G401 (cell line): ENCODE results near the gene C3orf62. TPM values are rescaled to one million over a fixed set of nuclear protein-coding genes. Genes with fewer than 3 reads are reported as not detected.

Source experiments
- DNase-seq: peaks from one replicate; pipeline ENCODE4 v3.0.0-alpha.2; 2015; ENCODE audit warnings: low spot score
- in situ Hi-C: cut with HindIII; loops from 2 replicates; pipeline ENCODE4 v1.10.0; 2016; ENCODE audit warnings: low sequenced_read_pairs, mixed read lengths
- total RNA-seq: library from RNA; depleted of rRNA; stranded (reverse); fragments of >200 nt; shearing (Covaris generic); gene quantifications from 2 replicates; pipeline ENCODE4 v1.2.3, GENCODE V29; 2014; rRNA removed

C3orf62 gene
- 0.31 and 1.7 TPM in 2 replicates for total RNA-seq

DNA sequence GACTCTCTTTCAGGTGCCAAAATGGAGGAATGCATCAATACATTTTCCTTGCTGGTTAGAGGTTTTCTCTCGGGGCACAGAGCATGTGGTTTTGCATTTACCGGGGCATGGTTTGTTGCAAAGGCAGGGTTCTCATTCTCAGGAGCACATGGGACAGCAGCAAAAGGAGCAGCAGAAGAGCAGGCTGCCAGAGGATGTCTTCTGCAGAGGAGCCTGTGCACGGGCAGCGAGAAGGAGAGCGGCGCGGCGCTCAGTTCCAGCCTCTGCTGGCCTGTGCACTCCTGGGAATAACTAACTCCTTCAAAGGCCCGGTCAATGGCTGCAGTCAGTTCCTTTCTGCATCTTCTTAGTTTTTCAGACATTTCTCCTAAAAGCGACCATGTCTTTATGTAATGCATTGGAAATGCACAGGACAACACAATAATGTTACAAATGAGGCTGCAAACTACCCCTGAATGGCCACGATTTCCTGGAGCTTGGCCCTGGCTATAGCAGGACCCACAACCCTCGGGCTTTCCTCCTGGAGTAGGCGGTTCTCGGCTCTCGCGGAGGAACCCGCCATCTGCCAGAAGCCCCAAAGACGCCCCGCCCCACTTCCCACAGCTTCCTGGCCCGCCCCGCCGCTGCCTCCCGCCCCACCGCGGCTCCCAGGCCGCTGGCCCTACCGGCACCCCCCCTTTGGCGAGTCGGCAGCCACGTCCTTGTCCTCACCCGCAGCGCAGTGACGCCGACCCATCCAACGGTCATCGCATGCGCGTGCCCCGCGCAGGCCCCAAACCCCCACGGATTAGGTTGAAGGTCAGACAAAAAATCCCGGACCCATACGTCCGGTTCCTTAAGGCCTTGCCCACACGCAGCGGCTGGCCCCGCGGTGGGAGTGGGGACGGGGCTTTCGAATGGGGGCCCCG lies at the start of gene C3orf62:
Gene C3orf62 (minus strand): TSS at position 758 of the 908 bp plus-strand sequence. CDS start 360 bp downstream, at position 398.
- peak; percentile 84 for DNase-seq
- in situ Hi-C loops, result no loop called here

DNA sequence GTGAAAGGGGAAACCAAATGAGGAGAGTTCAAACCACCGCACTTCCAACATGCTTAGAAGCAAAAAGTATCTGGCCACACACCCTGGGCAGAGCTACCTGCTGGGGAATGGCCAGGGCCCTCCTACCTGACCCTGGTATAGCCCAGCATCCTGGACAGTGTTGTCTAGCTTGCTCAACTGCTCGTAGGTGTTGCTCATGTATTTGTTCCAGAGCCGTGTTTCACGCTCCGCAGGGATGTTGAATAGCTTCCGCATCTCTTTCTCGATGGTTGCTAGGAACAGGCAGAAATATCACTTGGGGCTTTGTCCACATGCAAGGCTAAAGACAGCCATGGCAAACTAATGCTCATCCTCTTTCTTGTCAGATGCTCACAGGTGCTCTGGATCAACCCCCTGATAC lies 47.7 kb upstream of the C3orf62 start:
- in situ Hi-C loops, result loop anchor here (10.0 kb wide), 1 partner anchor 180 kb away; no protein-coding TSS in a partner anchor

DNA sequence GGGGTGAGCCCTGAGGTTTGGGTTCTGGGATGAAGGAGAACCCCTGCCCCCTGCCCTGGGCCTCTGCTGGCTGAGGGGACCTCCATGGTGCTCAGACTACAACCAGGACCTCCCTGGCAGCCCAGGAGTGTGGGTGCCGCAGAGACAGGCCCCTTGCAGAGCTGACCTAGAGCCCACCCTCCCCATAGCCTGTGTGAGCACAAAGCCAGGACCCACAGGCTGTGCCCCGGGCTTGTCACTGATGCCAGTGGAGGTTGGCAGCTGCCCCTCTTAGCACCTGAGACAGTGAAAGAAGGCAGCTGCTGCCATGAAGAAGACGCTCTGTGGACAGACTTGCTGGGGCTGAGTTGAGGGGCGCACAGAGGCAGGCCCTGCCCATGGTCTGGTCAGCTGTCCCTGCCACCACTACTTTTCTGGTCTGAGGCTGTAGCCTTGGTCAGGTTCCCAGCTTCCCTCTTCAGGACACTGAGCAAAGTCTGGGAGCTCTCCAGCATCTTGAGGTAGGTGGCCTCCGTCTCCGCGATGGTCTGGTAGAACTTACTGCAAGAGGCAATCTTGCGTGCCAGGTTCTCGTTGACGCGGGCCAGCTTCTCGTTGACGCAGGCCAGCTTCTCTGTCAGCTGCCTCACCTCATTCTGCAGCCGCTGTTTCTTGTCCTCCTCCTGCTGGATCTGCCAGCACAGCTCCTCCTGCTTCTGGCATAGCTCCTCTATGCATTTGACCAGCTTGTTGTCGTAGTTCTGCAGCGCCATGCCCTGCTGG lies 39.8 kb upstream of the C3orf62 start:
- DNase-seq, result no peak
- in situ Hi-C loops, result no loop called here

More for the DNA sequence above, 47.7 kb upstream of the C3orf62 start:
- no peak for DNase-seq

DNA sequence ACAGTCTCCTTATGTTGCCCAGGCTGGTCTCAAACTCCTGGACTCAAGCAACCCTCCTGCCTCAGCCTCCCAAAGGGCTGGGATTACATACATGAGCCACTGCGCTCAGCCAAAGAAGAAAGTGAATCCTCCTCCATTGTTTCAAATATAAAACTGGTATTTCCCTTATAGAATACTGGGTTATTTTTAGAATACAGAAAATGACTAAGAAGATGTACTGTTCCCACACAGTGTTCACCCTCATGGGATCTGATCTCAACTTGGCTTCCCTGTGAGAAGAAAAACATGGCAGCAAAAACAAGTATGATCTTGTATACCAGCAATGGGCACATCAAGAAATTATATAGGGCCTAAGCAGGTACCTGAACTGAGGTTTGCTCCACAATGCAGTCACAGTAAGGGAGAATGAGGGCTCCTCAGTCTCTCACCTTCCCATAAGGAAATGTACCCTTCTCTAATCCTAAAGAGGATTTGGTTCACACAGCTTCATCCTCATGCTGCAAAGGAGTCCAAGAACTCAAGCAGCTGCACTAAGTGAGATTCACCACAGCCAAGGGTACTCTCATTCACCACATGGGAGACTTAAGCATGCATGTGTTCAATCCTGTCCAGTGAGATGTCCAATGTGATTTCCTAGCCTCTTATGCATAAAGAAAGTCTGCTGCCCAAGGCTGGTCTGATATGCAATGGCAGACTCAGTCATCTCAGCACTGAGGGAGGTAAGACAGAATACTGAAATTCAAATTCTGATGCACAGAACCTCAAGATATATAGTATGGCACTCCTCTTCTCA lies 37.1 kb upstream of the C3orf62 start:
- no peak for DNase-seq
- in situ Hi-C loops, result no loop called here

DNA sequence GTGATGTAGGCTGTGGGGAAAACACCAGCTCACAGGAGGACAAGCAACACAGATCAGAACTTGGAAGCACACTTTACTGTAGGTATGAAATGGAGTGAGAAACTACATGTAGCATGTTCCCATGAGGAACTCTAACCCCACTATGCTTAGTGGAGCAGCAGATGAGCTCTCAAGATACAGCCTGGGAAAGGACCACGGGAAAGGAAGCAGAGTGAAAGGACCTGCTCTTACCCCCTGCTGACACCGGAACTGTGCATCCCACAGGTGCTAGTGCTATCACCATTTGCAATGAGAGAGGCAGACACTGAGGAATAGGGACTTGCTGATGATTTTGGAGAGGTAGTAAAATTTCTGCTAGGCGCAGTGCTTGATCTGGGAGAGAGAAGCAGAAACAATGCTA lies 34.3 kb upstream of the C3orf62 start:
- in situ Hi-C loops, result no loop called here
- DNase-seq, result no peak

DNA sequence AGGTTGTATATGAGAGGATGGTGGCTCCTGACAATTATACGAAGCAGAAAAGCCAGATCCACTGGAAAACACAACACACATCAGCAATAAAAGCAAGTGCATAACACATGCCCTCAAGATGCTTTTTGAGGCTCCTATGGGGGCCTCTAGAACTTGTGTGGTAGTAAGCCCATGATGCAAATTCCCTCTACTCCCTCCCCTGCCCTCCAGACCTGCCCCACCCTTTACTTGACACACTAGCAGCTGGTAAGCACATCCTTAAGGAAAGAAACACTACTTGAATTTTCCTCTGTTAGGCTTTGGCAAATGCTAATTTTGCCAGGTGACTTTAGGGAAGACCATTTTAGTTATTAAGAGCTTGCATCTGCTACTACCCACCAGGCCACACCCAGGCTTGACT lies 33.6 kb upstream of the C3orf62 start:
- DNase-seq, result no peak
- in situ Hi-C loops, result no loop called here

DNA sequence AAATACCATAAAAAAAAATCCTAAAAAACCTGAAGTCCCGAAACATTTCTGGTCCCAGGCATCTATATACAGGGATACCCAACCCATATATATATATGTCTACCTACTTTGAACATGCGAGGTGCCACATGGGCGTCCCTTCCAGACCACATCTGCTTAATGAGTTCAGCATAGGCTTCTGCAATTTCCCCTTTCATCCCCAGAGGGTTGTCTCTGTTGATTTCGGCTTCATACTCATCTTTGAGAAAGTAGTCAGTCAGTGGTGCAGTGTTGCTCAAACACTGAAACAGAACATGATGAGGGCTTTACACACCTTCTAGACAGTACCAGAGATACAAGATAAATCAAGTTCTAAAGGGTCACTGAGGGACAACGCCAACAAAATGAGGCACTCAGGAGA lies 28.6 kb upstream of the C3orf62 start:
- DNase-seq, result no peak
- in situ Hi-C loops, result no loop called here

DNA sequence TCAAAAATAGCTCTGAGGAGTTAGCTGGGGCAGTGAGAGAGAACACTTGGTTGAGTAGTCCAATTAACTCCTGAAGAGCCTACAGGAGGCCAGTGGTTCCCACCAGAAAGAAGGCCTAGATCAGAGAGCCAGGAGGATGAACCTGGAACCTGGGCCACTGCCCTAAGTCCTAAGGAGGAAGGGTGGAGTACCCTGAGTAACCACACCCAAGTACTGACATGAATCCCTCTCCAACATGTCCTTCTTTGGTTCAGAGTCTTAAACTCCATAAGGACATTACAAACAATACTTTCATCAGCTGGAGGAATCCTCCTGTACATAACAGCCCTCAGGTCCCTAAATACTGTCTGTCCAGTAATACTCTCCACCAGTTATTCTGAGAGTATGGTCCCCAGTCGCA lies 25.6 kb upstream of the C3orf62 start:
- in situ Hi-C loops, result no loop called here
- DNase-seq, result no peak

DNA sequence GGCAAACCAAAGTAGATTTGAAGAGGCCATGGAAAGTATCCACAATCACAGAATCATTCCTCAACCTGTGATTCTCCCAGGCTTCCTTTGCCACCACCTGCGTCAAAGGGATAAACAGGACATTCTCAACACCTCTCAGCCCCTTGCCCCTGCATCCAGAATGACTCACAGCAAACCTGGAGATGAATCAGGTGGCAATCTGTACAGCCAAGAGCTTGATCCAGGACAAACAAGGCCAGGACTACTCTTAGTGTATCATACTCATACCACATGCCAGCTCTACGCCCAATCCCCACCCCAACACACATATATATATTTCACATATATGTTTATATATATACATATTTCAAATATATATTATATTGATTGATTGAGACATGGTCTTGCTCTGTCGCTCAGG lies 23.6 kb upstream of the C3orf62 start:
- in situ Hi-C loops, result no loop called here
- DNase-seq, result no peak

DNA sequence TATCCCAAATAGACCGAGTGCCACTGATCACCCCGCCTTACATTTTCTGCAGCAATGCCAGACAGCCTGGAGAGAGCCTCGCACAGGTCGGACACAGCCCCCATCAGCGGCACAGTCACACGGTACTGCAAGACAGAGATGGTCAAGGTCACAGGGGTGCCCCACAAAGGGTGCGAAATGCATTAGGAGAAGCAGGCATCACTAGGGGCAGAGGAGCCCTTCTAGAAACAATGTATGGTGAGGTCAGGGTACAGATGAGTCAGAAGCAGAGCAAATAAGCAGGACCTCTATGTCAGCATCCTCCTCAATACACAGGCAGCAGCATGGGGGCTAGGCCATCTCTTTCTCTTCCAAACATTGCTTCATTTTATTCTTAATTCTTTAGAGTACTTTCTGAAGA lies 21.5 kb upstream of the C3orf62 start:
- no peak for DNase-seq
- in situ Hi-C loops, result no loop called here

DNA sequence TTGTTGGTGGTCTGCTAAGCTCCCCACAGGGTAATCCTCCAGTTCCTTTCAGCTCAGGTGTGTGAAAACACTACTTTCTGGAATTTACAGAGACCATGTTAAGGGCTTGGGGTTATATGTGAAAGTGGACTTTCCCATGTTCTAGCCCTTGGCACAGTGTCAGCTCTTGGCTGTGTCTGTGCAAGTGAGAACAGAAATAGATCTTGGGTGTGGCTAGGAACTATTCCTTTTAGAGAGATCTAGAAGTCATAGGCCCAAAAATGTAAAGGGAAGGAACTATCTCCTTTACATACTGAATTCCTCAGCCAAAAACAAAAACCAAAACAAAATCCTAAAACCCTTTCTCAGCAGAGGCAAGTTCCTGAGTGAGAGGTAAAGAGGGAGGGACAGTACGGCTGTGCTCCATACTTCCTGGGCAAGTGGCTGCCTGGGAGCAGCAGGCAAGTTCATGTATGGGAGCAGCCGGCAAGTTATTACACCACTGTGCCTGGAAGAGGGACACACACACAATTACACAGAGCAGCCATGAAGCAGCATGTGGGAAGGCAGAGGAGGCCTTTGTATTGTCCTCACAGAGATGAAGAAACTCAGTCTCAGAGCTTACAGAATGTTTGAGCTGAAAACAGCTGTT lies 19.9 kb upstream of the C3orf62 start:
- in situ Hi-C loops, result no loop called here

DNA sequence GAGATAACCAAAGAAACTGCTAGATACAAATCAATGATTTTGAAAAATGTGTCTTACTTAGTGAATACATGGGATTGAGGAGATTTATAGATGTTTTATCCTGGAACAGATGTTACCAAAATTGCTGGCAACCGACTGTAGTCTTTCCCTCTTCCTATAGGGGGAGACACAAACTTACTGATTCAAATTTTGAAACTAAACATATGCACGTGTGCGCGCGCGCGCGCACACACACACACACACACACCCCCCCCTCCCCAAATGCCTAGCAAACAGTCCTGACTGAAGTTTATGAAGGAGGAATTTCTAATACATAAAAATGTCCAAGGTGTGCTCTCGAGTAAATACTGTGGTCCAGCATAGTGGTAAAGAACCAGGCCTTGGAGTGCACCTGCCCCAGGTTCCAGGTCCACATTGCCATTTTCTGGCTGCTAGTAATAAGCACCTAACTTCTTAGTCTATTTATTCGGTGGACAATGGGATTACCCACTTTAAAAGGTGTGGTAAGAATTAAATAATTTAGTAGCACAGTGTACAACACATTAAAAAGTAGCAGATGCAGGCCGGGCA lies 18.5 kb upstream of the C3orf62 start:
- DNase-seq, result peak; percentile 20
- in situ Hi-C loops, result no loop called here

More for the DNA sequence above, 19.9 kb upstream of the C3orf62 start:
- no peak for DNase-seq

DNA sequence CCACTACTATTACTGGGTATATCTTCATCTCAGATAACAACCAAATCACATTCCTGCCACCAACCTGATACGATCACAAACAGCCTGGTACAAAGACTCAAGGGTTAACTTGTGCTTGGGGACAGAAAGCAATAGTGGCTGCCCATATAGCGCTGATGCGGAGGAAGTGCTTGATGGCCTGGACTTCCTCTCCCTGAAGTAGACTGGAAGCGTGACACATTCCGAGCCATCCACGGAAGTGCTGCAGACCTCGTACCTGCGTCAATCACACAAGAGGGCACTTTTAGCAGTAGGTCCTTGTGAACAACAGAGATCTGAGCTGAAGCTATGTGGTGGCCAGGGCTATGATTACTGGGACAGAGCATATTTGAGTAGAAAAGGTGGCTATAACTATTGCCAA lies 17.3 kb upstream of the C3orf62 start:
- in situ Hi-C loops, result no loop called here
- DNase-seq, result no peak

DNA sequence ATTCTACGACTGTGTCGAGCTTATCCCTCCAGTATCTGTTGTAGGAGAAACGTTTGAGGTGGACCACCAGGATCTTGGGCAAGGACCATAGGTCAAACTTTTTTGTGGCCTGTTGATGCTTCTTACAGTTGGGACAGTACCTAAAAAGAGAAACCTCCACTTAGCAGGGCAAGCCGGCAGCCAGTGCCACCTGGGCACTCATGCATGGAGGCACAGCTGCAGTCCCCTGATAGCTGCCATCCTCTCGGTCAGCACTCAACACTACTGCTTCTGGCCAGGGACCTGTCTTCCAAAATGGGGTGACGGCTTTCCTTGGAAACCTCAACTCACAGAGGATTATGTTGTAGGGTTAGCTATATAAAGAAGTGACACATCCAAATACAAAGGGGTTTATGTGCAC lies 7.0 kb upstream of the C3orf62 start:
- no peak for DNase-seq
- in situ Hi-C loops, result no loop called here

DNA sequence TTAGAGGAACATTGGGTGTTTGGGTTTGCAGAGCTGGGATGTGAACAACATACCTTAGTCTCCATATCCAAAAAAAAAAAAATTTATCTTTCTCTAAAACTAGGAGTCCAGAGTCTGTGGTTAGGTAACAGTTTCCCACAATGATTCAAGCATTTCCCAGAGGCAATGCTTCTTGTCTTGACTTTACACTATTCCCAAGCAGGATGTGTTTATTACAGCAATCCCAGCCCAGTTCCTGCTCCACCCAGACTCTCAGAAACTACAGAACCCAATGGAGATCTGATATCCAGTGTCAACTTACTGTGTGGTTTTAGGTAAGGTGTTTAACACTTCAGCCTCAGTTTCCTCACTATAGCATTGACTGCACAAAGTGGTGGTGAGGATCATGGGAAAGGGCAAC lies 2.3 kb upstream of the C3orf62 start:
- in situ Hi-C loops, result no loop called here
- DNase-seq, result no peak

DNA sequence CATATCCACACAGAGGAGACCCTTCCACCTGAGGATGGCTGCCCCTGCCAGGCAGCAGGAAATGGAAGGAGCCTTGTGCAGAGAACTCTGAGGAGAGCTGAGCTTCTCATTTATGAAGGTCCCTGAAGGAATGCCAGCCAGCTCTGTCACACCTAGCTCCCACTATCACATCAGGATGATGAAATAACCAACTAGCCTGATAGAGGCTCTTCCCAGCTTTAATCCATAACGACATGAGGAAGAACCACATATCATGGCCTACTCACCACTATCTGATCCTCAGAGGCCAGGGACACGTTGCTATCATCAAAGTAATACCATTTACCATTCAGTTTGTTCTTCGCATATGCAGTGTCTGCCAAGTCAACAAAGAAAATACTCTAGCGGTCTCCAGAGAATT lies 1.5 kb upstream of the C3orf62 start:
- in situ Hi-C loops, result no loop called here
- no peak for DNase-seq

DNA sequence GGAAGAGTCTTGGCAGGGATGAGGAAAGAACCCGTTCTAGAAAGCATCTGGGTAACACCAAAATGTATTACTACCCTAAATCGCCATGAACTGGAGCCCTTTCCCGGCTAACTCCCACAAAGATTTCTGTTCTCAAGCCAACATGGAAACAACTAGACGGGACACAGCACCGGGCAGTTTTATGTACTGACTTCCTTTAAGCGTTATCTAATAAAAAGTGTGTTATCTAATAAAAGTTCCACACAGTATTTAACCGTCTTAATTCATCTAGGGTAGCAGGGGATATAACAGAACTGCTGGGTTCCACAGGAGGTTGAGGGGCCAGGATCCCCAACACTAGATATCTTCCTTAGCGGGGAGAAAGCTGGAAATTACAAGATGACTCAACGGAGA lies 347 bp upstream of the C3orf62 start:
- peak; percentile 33 for DNase-seq
- in situ Hi-C loops, result no loop called here

DNA sequence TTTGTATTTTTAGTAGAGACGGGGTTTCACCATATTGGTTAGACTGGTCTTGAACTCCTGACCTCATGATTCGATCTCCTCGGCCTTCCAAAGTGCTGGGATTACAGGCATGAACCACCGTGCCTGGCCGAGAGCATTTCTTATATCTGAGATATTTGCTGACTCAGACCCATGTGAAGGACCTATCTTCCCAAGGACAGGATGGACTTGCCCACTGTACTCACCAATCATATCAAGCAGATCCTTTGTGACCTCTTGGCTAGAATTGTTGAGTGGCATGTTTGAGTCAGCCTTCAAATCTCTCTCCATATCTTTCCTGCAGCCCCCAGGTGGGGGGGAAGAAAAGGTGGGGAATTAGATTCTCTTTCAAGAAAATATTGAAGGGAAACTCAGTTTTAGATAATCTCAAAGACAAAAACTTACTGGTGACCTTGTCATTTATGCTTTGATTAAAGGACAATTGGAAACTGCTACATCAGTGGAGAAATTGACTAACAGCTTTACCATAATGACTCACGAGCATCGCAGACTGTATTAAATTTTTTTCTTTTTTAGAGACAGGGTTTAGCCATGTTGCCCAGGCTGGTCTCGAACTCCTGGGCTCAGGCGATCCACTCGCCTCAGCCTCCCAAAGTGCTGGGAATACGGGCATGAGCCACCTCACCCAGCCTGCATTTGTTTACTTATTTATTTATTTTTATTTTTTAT lies 3.1 kb downstream of the C3orf62 start:
- DNase-seq, result no peak
- in situ Hi-C loops, result no loop called here
